ENCODE measurements around the gene GNAI2.

- TF ChIP-seq CTCF (IDR thresholded peaks at IDR 0.05) (no peak), ZFX (IDR thresholded peaks at IDR 0.05; ENCODE audit: borderline replicate concordance) (no peak)
Measured at GRCh38 chr3:50273689-50274065, 37.7 kb downstream of the GNAI2 start.
